Measurements from ENCODE around the gene CLMP. TPM values are rescaled to one million over a fixed set of nuclear protein-coding genes. Genes with fewer than 3 reads are reported as not detected.

CLMP gene
- total and polyA plus RNA-seq, 9 donors, result 12.7 to 27.4 (median 17.5) TPM

DNA sequence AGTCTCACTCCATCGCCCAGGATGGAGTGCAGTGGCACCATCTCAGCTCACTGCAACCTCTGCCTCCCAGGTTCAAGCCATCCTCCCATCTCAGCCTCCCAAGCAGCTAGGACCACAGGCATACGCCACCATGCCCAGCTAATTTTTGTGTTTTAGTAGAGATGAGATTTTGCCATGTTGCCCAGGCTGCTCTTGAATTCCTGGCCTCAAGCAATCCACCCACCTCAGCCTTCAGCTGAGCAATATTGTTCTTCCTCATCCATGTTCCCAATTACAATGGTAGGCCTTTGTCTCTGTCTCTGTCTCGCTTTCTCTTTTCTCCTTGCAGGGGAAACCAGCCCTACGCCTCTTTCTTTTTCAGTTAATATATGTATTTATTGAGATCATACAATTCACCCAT lies 143.4 kb downstream of the CLMP start:
- peaks cover 2% of the 10 kb centered on the region for H3K27me3 ChIP-seq (ENCODE audit: control insufficient read depth, insufficient read depth, low read length)
- H3K9me3 ChIP-seq (replicated peaks; ENCODE audit: control insufficient read depth, low read depth, low read length), result no peaks in the 10 kb centered on the region
- no CpG with 5 or more reads among the region's 4 CpGs for WGBS (ENCODE audit: insufficient coverage)
- peaks cover 23% of the 10 kb centered on the region for H3K36me3 ChIP-seq (ENCODE audit: control insufficient read depth, insufficient read depth, low read length)
- no peak overlapping the region for H3K27ac ChIP-seq (ENCODE audit: low read length)
- H3K4me3 ChIP-seq (ENCODE audit: low read length), result no peak overlapping the region
- no peaks in the 10 kb centered on the region for H3K4me1 ChIP-seq (ENCODE audit: control insufficient read depth, insufficient read depth, low read length)
- no peak for DNase-seq

DNA sequence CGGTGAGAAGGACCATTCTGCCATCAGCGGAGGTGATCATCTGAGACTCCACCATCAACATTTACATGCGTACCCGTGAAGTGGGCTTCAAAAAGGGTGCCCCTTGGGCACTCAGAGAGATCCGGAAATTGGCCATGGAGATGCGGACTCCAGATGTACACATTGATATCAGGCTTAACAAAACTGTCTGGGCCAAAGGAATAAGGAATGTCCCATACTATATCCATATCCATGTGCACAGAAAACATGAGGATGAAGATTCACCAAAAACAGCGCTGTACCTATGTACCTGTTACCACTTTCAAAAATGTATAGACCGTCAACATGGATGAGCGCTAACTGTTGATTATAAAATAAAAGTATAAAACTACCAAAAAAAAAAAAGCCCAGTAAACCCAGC lies 143.9 kb downstream of the CLMP start:
- H3K27me3 ChIP-seq (ENCODE audit: control insufficient read depth, insufficient read depth, low read length), result peaks cover 2% of the 10 kb centered on the region
- H3K36me3 ChIP-seq (ENCODE audit: control insufficient read depth, insufficient read depth, low read length), result peaks cover 18% of the 10 kb centered on the region
- no peak for DNase-seq
- no peak overlapping the region for H3K27ac ChIP-seq (ENCODE audit: low read length)
- H3K9me3 ChIP-seq (replicated peaks; ENCODE audit: control insufficient read depth, low read depth, low read length), result no peaks in the 10 kb centered on the region
- H3K4me3 ChIP-seq (ENCODE audit: low read length), result no peak overlapping the region
- no peaks in the 10 kb centered on the region for H3K4me1 ChIP-seq (ENCODE audit: control insufficient read depth, insufficient read depth, low read length)
- WGBS (ENCODE audit: insufficient coverage), result 95% methylated on average over 4 of the region's 9 CpGs

DNA sequence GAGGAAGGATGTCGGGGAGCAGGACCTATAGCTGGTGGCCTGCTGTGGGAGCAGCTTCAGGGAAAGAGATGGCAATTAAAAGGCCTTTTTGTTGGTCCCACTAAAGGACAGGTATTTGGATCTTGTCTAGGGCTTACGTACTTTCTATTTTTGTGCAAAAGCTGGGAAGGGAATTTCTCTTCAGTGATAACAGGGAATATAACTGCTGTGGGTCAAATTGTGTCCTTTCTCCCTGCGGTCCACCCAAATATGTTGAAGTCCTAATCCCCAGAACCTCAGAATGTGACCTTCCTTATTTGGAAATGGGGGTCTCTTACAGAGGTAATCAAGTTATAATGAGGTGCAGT lies 147.1 kb downstream of the CLMP start:
- Histone ChIP-seq H3K9me3 (replicated peaks; ENCODE audit: control insufficient read depth, low read depth, low read length) (no peaks in the 10 kb centered on the region), H3K27me3 (ENCODE audit: control insufficient read depth, insufficient read depth, low read length) (peaks cover 2% of the 10 kb centered on the region), H3K4me1 (ENCODE audit: control insufficient read depth, insufficient read depth, low read length) (no peaks in the 10 kb centered on the region), H3K27ac (ENCODE audit: low read length) (no peak overlapping the region), H3K36me3 (ENCODE audit: control insufficient read depth, insufficient read depth, low read length) (no peaks in the 10 kb centered on the region), H3K4me3 (ENCODE audit: low read length) (no peak overlapping the region)
- no peak for DNase-seq
- WGBS (ENCODE audit: insufficient coverage), result 82% methylated on average over 1 of the region's 3 CpGs

DNA sequence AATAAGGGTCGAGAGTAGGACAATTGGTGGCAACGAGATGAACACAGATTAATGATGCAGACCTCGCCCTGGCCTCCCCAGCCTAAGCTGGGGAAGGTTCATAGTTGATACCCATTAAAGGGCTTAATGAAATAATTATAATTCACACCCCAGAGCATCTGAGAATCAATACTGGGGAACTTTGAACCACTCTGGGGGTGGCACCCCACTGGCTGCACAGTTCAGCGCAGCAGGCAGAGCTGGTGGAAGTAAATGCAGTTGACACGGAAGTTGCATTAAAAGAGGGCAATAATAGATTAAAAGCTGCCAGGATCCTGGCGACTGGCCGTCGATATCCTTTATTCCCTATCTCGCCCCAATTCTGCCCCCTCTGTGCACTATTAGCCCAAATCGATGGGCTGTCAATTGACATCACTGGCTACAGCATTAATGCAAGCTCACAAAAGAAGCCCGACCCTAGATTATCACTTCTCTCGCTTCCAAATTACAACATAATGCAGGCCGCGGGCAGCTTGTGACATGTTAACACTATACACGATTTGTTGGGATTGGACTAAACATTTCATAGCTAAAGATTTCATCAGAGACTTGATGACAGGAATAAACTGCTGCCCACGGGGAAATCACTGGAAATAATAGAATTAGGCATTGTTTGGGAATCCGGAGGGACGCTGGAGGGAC lies 147.6 kb downstream of the CLMP start:
- DNase-seq, result no peak
- no peak overlapping the region for H3K27ac ChIP-seq (ENCODE audit: low read length)
- 83% methylated on average over 11 of the region's 18 CpGs for WGBS (ENCODE audit: insufficient coverage)

DNA sequence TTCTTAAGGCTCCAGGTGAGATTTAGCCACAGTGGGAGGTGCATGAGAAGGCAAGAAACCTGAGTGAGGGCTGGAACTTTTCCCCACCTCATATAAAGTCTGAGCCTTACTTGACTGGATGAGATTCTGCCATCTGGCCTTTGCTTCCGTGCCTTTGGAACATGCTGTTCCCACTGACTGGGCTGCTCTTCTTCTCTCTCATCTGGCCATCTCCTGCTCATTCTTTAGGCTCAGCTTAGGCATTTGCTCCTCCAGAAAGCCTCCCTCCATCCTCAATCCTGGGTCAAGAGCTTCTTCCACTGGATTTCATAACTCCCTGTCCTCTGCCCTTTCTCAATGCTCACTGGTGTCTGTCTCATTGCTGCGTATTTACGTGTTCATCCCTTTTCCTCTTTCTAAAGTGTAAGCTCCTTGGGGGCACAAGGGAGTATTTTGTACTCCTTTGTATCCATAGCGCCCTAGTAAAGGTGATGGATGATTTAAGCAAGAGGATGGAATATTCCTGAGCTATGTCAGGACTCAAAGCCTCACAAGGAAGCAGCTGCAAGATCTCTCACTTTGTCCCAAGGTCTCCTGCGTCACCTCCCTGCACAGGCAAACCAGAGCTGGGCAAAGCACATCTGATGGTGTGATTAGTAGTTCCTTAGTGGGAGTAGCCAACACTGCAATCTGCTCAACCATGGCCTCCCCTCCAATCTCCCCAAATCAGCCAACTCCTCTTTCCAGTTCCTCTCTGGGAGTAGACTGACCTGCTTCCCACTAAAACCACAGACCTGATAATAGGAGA lies 148.4 kb downstream of the CLMP start:
- no peak for DNase-seq
- Histone ChIP-seq H3K27ac (ENCODE audit: low read length) (no peak overlapping the region), H3K4me3 (ENCODE audit: low read length) (no peak overlapping the region), H3K4me1 (ENCODE audit: control insufficient read depth, insufficient read depth, low read length) (no peaks in the 10 kb centered on the region), H3K9me3 (replicated peaks; ENCODE audit: control insufficient read depth, low read depth, low read length) (no peaks in the 10 kb centered on the region), H3K27me3 (ENCODE audit: control insufficient read depth, insufficient read depth, low read length) (peaks cover 2% of the 10 kb centered on the region), H3K36me3 (ENCODE audit: control insufficient read depth, insufficient read depth, low read length) (no peaks in the 10 kb centered on the region)
- 80% methylated on average over 1 of the region's 5 CpGs for WGBS (ENCODE audit: insufficient coverage)

More for the DNA sequence above, 147.6 kb downstream of the CLMP start:
- peaks cover 2% of the 10 kb centered on the region for H3K27me3 ChIP-seq (ENCODE audit: control insufficient read depth, insufficient read depth, low read length)
- no peaks in the 10 kb centered on the region for H3K9me3 ChIP-seq (replicated peaks; ENCODE audit: control insufficient read depth, low read depth, low read length)
- H3K4me1 ChIP-seq (ENCODE audit: control insufficient read depth, insufficient read depth, low read length), result no peaks in the 10 kb centered on the region
- H3K4me3 ChIP-seq (ENCODE audit: low read length), result no peak overlapping the region
- H3K36me3 ChIP-seq (ENCODE audit: control insufficient read depth, insufficient read depth, low read length), result no peaks in the 10 kb centered on the region

DNA sequence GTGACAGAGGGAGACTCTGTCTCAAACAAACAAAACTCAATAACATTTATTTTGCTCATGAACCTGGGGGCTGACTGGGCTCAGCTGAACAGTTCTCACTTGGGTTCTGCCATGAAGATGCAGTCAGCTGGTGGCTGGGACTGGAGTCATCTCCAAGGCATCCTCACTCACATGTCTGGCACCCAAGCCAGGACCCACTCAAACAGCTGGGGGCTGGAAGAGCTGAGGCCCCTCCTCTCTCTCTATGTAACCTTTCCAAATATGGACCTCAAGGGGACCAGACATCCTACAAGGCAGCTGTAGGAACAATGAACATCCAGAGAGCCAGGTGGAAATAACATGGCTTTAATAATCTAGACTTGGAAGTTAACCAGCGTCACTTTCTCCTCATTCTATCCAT lies 149.9 kb downstream of the CLMP start:
- H3K27ac ChIP-seq (ENCODE audit: low read length), result no peak overlapping the region
- H3K27me3 ChIP-seq (ENCODE audit: control insufficient read depth, insufficient read depth, low read length), result peaks cover 2% of the 10 kb centered on the region
- no peak overlapping the region for H3K4me3 ChIP-seq (ENCODE audit: low read length)
- H3K36me3 ChIP-seq (ENCODE audit: control insufficient read depth, insufficient read depth, low read length), result no peaks in the 10 kb centered on the region
- H3K4me1 ChIP-seq (ENCODE audit: control insufficient read depth, insufficient read depth, low read length), result peaks cover 3% of the 10 kb centered on the region
- no CpG with 5 or more reads among the region's 1 CpG for WGBS (ENCODE audit: insufficient coverage)
- no peaks in the 10 kb centered on the region for H3K9me3 ChIP-seq (replicated peaks; ENCODE audit: control insufficient read depth, low read depth, low read length)
- DNase-seq, result no peak

DNA sequence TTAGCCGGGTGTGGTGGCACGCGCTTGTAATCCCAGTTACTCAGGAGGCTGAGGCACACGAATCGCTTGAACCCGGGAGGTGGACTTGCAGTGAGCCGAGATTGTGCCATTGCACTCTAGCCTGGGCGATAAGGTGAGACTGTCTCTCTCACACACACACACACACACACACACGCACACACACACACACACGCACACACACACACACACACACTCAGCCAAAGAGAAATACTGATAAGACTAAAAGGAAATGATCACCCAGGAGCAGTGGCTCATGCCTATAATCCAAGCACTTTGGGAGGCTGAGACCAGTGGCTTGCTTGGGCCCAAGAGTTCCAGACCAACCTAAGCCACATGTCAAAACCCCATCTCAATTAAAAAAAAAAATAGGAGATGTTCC lies 153.9 kb downstream of the CLMP start:
- Histone ChIP-seq H3K4me3 (ENCODE audit: low read length) (no peak overlapping the region), H3K27me3 (ENCODE audit: control insufficient read depth, insufficient read depth, low read length) (no peaks in the 10 kb centered on the region), H3K4me1 (ENCODE audit: control insufficient read depth, insufficient read depth, low read length) (peaks cover 4% of the 10 kb centered on the region), H3K9me3 (replicated peaks; ENCODE audit: control insufficient read depth, low read depth, low read length) (no peaks in the 10 kb centered on the region), H3K36me3 (ENCODE audit: control insufficient read depth, insufficient read depth, low read length) (no peaks in the 10 kb centered on the region), H3K27ac (ENCODE audit: low read length) (no peak overlapping the region)
- DNase-seq, result no peak
- WGBS (ENCODE audit: insufficient coverage), result 100% methylated on average over 1 of the region's 10 CpGs

DNA sequence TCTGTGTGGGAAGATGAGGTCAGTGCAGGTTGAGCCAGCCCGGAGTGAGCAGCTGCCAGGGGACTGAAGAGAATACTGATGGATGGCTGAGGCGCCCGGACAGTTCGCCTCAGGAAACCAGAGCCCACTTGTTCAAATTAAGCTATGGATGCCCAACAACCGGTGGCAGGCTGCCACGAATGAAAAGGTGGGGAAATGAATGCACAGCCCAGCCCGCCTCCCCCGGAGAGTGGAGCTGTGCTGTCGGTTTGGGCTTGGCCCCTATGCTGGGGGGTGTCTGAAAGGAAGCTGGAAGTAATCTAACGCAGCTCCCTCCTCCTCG lies 155.0 kb downstream of the CLMP start:
- no peaks in the 10 kb centered on the region for H3K9me3 ChIP-seq (replicated peaks; ENCODE audit: control insufficient read depth, low read depth, low read length)
- no peaks in the 10 kb centered on the region for H3K36me3 ChIP-seq (ENCODE audit: control insufficient read depth, insufficient read depth, low read length)
- 37% methylated on average over 6 of the region's 11 CpGs for WGBS (ENCODE audit: insufficient coverage)
- no peaks in the 10 kb centered on the region for H3K27me3 ChIP-seq (ENCODE audit: control insufficient read depth, insufficient read depth, low read length)
- H3K4me1 ChIP-seq (ENCODE audit: control insufficient read depth, insufficient read depth, low read length), result peaks cover 4% of the 10 kb centered on the region
- H3K4me3 ChIP-seq (ENCODE audit: low read length), result no peak overlapping the region
- H3K27ac ChIP-seq (ENCODE audit: low read length), result no peak overlapping the region
- peak; percentile 72 for DNase-seq

DNA sequence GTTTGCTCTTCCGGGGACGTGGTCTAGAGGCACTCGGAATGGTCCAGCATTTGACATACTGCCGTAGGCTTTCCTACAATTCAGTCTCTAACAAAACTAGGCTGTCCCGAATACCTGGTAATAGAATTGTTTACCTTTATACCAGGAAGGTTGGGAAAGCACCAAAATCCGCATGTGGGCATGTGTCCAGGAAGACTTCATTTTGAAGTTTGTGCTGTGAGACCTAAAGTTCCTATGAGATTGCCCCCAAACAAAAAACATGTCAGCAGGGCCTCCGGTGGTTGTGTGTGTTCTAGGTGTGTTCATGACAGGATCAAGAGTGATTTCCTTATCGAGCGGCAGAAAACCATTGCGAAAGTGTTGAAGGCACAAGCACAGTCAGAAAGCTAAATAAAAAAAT lies 159.2 kb downstream of the CLMP start:
- no peaks in the 10 kb centered on the region for H3K36me3 ChIP-seq (ENCODE audit: control insufficient read depth, insufficient read depth, low read length)
- no peaks in the 10 kb centered on the region for H3K27me3 ChIP-seq (ENCODE audit: control insufficient read depth, insufficient read depth, low read length)
- H3K4me1 ChIP-seq (ENCODE audit: control insufficient read depth, insufficient read depth, low read length), result peaks cover 4% of the 10 kb centered on the region
- no peak overlapping the region for H3K27ac ChIP-seq (ENCODE audit: low read length)
- no peak overlapping the region for H3K4me3 ChIP-seq (ENCODE audit: low read length)
- no peak for DNase-seq
- WGBS (ENCODE audit: insufficient coverage), result 93% methylated on average over 6 of the region's 10 CpGs
- H3K9me3 ChIP-seq (replicated peaks; ENCODE audit: control insufficient read depth, low read depth, low read length), result no peaks in the 10 kb centered on the region

DNA sequence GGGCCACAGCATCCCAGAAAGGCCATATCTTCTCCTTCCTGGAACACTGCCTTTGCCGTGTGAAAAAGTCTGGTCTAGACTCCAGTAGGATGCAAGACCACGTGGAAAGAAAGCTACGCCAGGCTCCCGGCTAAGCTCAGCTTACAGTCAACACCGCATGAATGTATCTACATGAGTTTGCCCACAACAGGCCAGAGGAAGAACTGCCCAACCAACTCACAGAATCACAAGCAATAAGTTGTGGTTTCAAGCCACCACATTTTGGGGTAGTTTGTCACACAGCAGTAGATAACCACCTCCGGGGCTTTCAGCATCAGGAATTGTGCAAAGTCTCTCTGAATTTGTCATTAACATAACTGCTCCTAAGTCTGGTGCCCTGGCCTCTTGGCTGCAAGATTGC lies 160.5 kb downstream of the CLMP start:
- Histone ChIP-seq H3K9me3 (replicated peaks; ENCODE audit: control insufficient read depth, low read depth, low read length) (no peaks in the 10 kb centered on the region), H3K4me1 (ENCODE audit: control insufficient read depth, insufficient read depth, low read length) (no peaks in the 10 kb centered on the region), H3K27ac (ENCODE audit: low read length) (no peak overlapping the region), H3K4me3 (ENCODE audit: low read length) (no peak overlapping the region), H3K27me3 (ENCODE audit: control insufficient read depth, insufficient read depth, low read length) (no peaks in the 10 kb centered on the region), H3K36me3 (ENCODE audit: control insufficient read depth, insufficient read depth, low read length) (no peaks in the 10 kb centered on the region)
- no peak for DNase-seq
- 60% methylated on average over 1 of the region's 6 CpGs for WGBS (ENCODE audit: insufficient coverage)

Measured in muscle of leg (tissue), 11 donors.